Measurements from ENCODE around the gene PGAP1. TPM values are rescaled to one million over a fixed set of nuclear protein-coding genes. Genes with fewer than 3 reads are reported as not detected.

The PGAP1 gene
- polyA plus RNA-seq, 1 of the 3 experiments (the other 2 are of a cell fraction) = 3.4 TPM

DNA sequence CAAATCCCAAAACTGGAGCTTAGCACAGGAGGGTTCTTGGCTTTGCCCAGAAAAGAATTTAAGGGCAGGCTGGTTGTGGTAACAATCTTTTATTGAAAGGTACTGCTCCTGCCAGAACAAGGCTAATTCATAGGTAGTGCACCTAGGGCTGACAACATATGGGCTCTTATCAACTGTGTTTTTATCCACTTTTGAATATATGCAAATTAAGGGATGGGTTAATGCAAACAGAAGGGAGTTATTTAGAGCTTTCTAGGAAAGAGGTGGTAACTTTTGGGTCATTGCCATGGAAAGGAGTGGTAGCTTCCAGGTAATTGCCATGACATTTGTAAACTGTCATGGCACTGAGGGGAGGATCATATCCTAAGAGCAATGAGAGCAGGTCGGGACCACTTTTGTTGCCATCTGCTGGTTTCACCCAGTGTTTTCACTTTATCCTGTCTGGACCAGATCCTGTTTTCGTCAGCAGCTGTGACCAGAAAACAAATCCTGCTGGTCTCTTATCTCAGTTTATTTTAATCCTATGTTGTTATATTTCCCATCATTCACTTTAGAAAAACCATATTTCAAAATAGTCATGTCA lies 118.3 kb downstream of the PGAP1 start:
- DNase-seq = peak; percentile 7
- TF ChIP-seq, protein P1, sequence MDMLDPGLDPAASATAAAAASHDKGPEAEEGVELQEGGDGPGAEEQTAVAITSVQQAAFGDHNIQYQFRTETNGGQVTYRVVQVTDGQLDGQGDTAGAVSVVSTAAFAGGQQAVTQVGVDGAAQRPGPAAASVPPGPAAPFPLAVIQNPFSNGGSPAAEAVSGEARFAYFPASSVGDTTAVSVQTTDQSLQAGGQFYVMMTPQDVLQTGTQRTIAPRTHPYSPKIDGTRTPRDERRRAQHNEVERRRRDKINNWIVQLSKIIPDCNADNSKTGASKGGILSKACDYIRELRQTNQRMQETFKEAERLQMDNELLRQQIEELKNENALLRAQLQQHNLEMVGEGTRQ (IDR thresholded peaks at IDR 0.05; ENCODE audit: borderline replicate concordance, low read depth, low read length) = no peak
- TF ChIP-seq EP300 (IDR thresholded peaks at IDR 0.05; ENCODE audit: borderline replicate concordance in 1 of 2, low read depth in 1 of 2, low read length in 1 of 2) (no peak), FOXM1 (IDR thresholded peaks at IDR 0.05; ENCODE audit: low read depth) (no peak), NFIC (IDR thresholded peaks at IDR 0.05; ENCODE audit: borderline replicate concordance) (no peak), SMC3 (IDR thresholded peaks at IDR 0.05; ENCODE audit: low read depth, low read length) (no peak), CHD2 (IDR thresholded peaks at IDR 0.05; ENCODE audit: low read length, partially characterized antibody) (no peak), POLR2AphosphoS5 (IDR thresholded peaks at IDR 0.05; ENCODE audit: low read depth, low read length) (no peak), TAF1 (IDR thresholded peaks at IDR 0.05; ENCODE audit: borderline replicate concordance, low read depth, low read length) (no peak), MEF2A (IDR thresholded peaks at IDR 0.05; ENCODE audit: borderline replicate concordance, low read depth) (no peak), YY1 (IDR thresholded peaks at IDR 0.05; ENCODE audit: low read depth) (no peak), TEAD4 (IDR thresholded peaks at IDR 0.05; ENCODE audit: borderline replicate concordance, insufficient read depth) (no peak), FOXJ3 (CRISPR knock-in tag; IDR thresholded peaks at IDR 0.05) (no peak), ELF1 (IDR thresholded peaks at IDR 0.05) (no peak), FOSL2 (IDR thresholded peaks at IDR 0.05; ENCODE audit: borderline replicate concordance, low read depth) (no peak)
- TF ChIP-seq, protein P2, sequence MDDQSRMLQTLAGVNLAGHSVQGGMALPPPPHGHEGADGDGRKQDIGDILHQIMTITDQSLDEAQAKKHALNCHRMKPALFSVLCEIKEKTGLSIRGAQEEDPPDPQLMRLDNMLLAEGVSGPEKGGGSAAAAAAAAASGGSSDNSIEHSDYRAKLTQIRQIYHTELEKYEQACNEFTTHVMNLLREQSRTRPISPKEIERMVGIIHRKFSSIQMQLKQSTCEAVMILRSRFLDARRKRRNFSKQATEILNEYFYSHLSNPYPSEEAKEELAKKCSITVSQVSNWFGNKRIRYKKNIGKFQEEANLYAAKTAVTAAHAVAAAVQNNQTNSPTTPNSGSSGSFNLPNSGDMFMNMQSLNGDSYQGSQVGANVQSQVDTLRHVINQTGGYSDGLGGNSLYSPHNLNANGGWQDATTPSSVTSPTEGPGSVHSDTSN (IDR thresholded peaks at IDR 0.05) = no peak
- TF ChIP-seq, protein P3, sequence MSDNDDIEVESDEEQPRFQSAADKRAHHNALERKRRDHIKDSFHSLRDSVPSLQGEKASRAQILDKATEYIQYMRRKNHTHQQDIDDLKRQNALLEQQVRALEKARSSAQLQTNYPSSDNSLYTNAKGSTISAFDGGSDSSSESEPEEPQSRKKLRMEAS (IDR thresholded peaks at IDR 0.05; ENCODE audit: low read depth) = no peak
- TF ChIP-seq, protein P4, sequence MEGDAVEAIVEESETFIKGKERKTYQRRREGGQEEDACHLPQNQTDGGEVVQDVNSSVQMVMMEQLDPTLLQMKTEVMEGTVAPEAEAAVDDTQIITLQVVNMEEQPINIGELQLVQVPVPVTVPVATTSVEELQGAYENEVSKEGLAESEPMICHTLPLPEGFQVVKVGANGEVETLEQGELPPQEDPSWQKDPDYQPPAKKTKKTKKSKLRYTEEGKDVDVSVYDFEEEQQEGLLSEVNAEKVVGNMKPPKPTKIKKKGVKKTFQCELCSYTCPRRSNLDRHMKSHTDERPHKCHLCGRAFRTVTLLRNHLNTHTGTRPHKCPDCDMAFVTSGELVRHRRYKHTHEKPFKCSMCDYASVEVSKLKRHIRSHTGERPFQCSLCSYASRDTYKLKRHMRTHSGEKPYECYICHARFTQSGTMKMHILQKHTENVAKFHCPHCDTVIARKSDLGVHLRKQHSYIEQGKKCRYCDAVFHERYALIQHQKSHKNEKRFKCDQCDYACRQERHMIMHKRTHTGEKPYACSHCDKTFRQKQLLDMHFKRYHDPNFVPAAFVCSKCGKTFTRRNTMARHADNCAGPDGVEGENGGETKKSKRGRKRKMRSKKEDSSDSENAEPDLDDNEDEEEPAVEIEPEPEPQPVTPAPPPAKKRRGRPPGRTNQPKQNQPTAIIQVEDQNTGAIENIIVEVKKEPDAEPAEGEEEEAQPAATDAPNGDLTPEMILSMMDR (IDR thresholded peaks at IDR 0.05) = no peak
- Histone ChIP-seq H3K4me1 (ENCODE audit: control insufficient read depth in 1 of 2, insufficient read depth in 2 of 2, low read depth in 1 of 2, low read length in 1 of 2) (no peaks in the 10 kb centered on the region), H3K9me3 (no peaks in the 10 kb centered on the region), H3K27ac (ENCODE audit: low read depth in 2 of 2, low read length in 1 of 2) (no peak overlapping the region), H3K36me3 (replicated peaks in 1 of 2; ENCODE audit: control insufficient read depth in 1 of 2, insufficient read depth in 2 of 2, low read length in 1 of 2) (no peaks in the 10 kb centered on the region), H3F3A (replicated peaks; ENCODE audit: insufficient read depth) (peaks cover 7% of the 10 kb centered on the region), H3K9ac (no peak overlapping the region), H3K4me2 (no peak overlapping the region), H2AFZ (ENCODE audit: low read depth) (no peak overlapping the region), H3K9me2 (no peaks in the 10 kb centered on the region), H3K4me3 (ENCODE audit: low read depth in 2 of 2, low read length in 1 of 2) (no peak overlapping the region), H3K27me3 (ENCODE audit: insufficient read depth) (no peaks in the 10 kb centered on the region), H3K79me2 (ENCODE audit: insufficient read depth) (no peaks in the 10 kb centered on the region), H4K20me1 (ENCODE audit: insufficient read depth) (no peaks in the 10 kb centered on the region)
- whole genome bisulfite sequencing (ENCODE audit: low lambda C conversion rate) = 81% methylated on average over 2 of the region's 2 CpGs
- POLR2A ChIA-PET = interaction anchor here (1.5 kb wide), 1 partner anchor 9 kb away, joined by 4 read pairs; the partner anchor contains the start of gene GTF3C3
- CTCF ChIA-PET = interaction anchor here (0.9 to 1.0 kb wide), 2 partner anchors 9 to 730 kb away, joined by 3 to 4 read pairs; partner anchors contain the start of gene GTF3C3
